K562 treated with DMSO at 1 percent for 12 hours (cell line): ENCODE measurements around the gene GSKIP. TPM values are rescaled to one million over a fixed set of nuclear protein-coding genes. Genes with fewer than 3 reads are reported as not detected.

Source experiments
- total RNA-seq: library from RNA; unstranded; fragments of 300-600 nt; gene quantifications from 2 replicates; pipeline ENCODE4 v1.2.3, GENCODE V29; 2022; ENCODE audit not compliant: insufficient read depth

GSKIP gene
- total RNA-seq: 19.4 and 51.7 TPM in 2 replicates

DNA sequence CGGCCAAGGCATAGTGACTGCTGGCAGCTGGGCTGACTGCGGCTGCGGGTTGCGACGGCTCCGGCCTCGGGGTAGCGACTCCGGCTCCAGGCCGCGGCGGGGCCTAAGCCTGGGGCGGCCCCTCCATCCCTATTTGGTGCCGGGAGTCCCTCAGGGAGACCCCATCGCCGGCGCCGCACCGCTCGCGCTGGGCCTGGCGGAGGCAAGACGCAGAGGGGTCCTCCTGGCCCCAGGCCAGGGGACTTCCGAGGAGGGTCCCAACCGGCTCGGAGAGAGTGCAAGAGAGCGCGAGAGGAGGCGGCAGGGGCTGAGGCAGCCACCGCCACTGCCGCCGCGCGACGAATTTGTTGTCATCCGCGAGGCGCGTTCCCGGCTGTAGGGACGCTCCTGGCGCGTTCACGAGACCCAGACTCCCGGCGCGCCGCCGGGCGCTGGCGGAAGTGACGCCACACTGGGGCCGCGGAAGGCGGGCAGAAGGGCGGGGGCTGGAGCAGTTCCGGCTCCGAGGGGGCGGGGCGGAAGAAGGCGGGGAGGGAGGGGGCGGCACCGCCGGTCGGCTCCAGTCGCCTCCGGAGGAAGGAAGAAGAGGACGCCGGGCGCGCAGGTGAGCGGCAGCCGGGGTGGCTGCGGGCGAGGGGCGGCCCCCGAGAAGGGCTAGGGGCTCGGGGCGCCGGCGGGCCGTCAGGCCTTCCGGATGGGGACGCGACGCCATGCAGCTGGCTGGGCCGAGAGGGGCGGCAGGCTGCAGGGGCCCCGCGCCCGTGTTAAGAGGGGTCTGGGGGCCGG, at the start of gene GSKIP, which contains the start of gene ATG2B:
Gene GSKIP, plus strand, starts transcription at position 562 of the 786 bp plus-strand sequence. CDS start 18,722 bp downstream, outside the sequence.
Gene ATG2B, minus strand, starts transcription at position 377 of the 786 bp plus-strand sequence. Its CDS starts 365 bp downstream, at position 12.

Other genes with a start within 250 kb of the GSKIP start
- not detected in 2 replicates for gene BDKRB2, start 158.7 kb upstream of the GSKIP start, total RNA-seq
- 0.52 and 0.59 TPM in 2 replicates for gene BDKRB1, start 107.3 kb upstream of the GSKIP start, total RNA-seq
- 1.1 and 8.2 TPM in 2 replicates for gene ATG2B, start 185 bp upstream of the GSKIP start, total RNA-seq
- 0.95 and 1.7 TPM in 2 replicates for gene AK7, start 28.6 kb downstream of the GSKIP start, total RNA-seq
- gene PAPOLA, start 138.9 kb downstream of the GSKIP start, total RNA-seq: 28.6 and 91.8 TPM in 2 replicates